ENCODE data around the gene SGCA. TPM values are rescaled to one million over a fixed set of nuclear protein-coding genes. Genes with fewer than 3 reads are reported as not detected.

The SGCA gene
- total RNA-seq, 4 donors from 2014 or later: 2.1 to 5.8 (median 4.0) TPM

GRCh38 chr17:50199803-50200456 is 34.1 kb downstream of the SGCA start:
- peak overlapping the region; percentile 80 for H3K27ac ChIP-seq
- peaks cover 50% of the 10 kb centered on the region for H3K4me1 ChIP-seq
- peak; percentile 53 for TF ChIP-seq EP300 (IDR thresholded peaks at IDR 0.05)
- no peak for TF ChIP-seq POLR2A (IDR thresholded peaks at IDR 0.05)
- TF ChIP-seq POLR2AphosphoS5 (IDR thresholded peaks at IDR 0.05): peak in 1 of 3 donors; percentile 13
- no peak for TF ChIP-seq CTCF (IDR thresholded peaks at IDR 0.05)
- H3K9me3 ChIP-seq: no peaks in the 10 kb centered on the region
- DNase-seq (ENCODE audit: low spot score in 2 of 2): peak; percentile 94 to 95
- H3K4me3 ChIP-seq: peak overlapping the region; percentile 44
- 1% methylated on average over 21 of the region's 36 CpGs for WGBS
- H3K27me3 ChIP-seq: peaks cover 19% of the 10 kb centered on the region
- H3K36me3 ChIP-seq: peaks cover 22% of the 10 kb centered on the region

GRCh38 chr17:50200457-50201275 is 34.9 kb downstream of the SGCA start:
- TF ChIP-seq EP300 (IDR thresholded peaks at IDR 0.05) (no peak), CTCF (IDR thresholded peaks at IDR 0.05) (peak; percentile 96 to 99), POLR2AphosphoS5 (IDR thresholded peaks at IDR 0.05) (peak in 2 of 3 donors; percentile 13 to 26)
- Histone ChIP-seq H3K27me3 (peaks cover 23% of the 10 kb centered on the region), H3K27ac (peak overlapping the region; percentile 80), H3K4me3 (peak overlapping the region; percentile 44), H3K4me1 (peaks cover 52% of the 10 kb centered on the region), H3K36me3 (peaks cover 15% of the 10 kb centered on the region), H3K9me3 (no peaks in the 10 kb centered on the region)
- DNase-seq (ENCODE audit: low spot score in 2 of 2): peak; percentile 95 to 96
- WGBS: 1% methylated on average over 54 of the region's 55 CpGs

GRCh38 chr17:50201276-50201854 is 35.6 kb downstream of the SGCA start, which contains the start of gene COL1A1:
COL1A1 (minus strand) TSS chr17:50201631; CDS start chr17:50201513, 118 bp downstream.
- peaks cover 8% of the 10 kb centered on the region for H3K36me3 ChIP-seq
- peak within 1 kb of the TSS; percentile 80 for H3K27ac ChIP-seq
- no peaks in the 10 kb centered on the region for H3K9me3 ChIP-seq
- TF ChIP-seq POLR2A (IDR thresholded peaks at IDR 0.05): peak; percentile 67 to 95
- TF ChIP-seq EP300 (IDR thresholded peaks at IDR 0.05): no peak
- no peak for TF ChIP-seq CTCF (IDR thresholded peaks at IDR 0.05)
- TF ChIP-seq POLR2AphosphoS5 (IDR thresholded peaks at IDR 0.05): peak; percentile 56 to 69 (median 67)
- WGBS: 6% methylated on average over 19 of the region's 34 CpGs
- H3K4me1 ChIP-seq: peaks cover 52% of the 10 kb centered on the region
- H3K27me3 ChIP-seq: peaks cover 27% of the 10 kb centered on the region
- peak within 1 kb of the TSS; percentile 44 for H3K4me3 ChIP-seq
- peak; percentile 91 to 93 for DNase-seq (ENCODE audit: low spot score in 2 of 2)

GRCh38 chr17:50203086-50203485 is 37.3 kb downstream of the SGCA start:
- H3K27me3 ChIP-seq: peaks cover 31% of the 10 kb centered on the region
- peak overlapping the region; percentile 1 for H3K4me3 ChIP-seq
- TF ChIP-seq EP300 (IDR thresholded peaks at IDR 0.05): no peak
- no peak for TF ChIP-seq POLR2AphosphoS5 (IDR thresholded peaks at IDR 0.05)
- peak in 1 of 2 donors; percentile 75 for DNase-seq (ENCODE audit: low spot score in 2 of 2)
- no peaks in the 10 kb centered on the region for H3K36me3 ChIP-seq
- peaks cover 60% of the 10 kb centered on the region for H3K4me1 ChIP-seq
- 40% methylated on average over 14 of the region's 14 CpGs for WGBS
- H3K27ac ChIP-seq: peak overlapping the region; percentile 73
- H3K9me3 ChIP-seq: no peaks in the 10 kb centered on the region

- Histone ChIP-seq H3K36me3 (no peaks in the 10 kb centered on the region), H3K4me3 (peak overlapping the region; percentile 1), H3K27ac (peak overlapping the region; percentile 75), H3K27me3 (peaks cover 31% of the 10 kb centered on the region), H3K4me1 (peaks cover 66% of the 10 kb centered on the region), H3K9me3 (no peaks in the 10 kb centered on the region)
- peak in 1 of 2 donors; percentile 74 for DNase-seq (ENCODE audit: low spot score in 2 of 2)
- TF ChIP-seq POLR2A (IDR thresholded peaks at IDR 0.05) (no peak), CTCF (IDR thresholded peaks at IDR 0.05) (no peak), POLR2AphosphoS5 (IDR thresholded peaks at IDR 0.05) (no peak), EP300 (IDR thresholded peaks at IDR 0.05) (no peak)
- WGBS: 63% methylated on average over 13 of the region's 13 CpGs
Observed at GRCh38 chr17:50203604-50204345, 38.0 kb downstream of the SGCA start.

All from suprapubic skin (tissue), 4 donors.